ENCODE results near the gene FREM2.

FREM2 gene

DNA sequence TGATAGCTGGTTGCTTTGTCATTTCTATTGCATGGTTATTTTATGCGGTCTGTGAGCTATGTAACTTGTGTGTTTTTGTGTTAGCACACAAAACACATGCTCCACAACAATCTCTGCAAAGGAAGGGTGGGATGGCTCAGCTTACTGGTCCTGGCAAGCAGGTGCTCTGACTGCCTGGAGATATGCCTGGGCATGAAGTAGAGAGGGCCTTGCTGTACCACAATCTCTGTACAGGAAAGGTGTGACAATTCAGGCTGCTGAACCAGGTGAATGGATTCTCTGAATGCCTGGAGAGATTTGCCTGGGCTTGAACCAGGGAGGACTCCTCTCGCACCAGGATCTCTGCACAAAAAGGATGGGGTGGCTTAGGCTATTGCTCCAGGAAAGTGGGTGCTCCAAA lies 234.2 kb downstream of the FREM2 start:
- no peak for TF ChIP-seq NFIC (IDR thresholded peaks at IDR 0.05)
- TF ChIP-seq, protein P1, sequence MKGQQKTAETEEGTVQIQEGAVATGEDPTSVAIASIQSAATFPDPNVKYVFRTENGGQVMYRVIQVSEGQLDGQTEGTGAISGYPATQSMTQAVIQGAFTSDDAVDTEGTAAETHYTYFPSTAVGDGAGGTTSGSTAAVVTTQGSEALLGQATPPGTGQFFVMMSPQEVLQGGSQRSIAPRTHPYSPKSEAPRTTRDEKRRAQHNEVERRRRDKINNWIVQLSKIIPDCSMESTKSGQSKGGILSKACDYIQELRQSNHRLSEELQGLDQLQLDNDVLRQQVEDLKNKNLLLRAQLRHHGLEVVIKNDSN (IDR thresholded peaks at IDR 0.05): no peak
- TF ChIP-seq YY1 (IDR thresholded peaks at IDR 0.05; ENCODE audit: low read depth): no peak
- TF ChIP-seq CREB1 (IDR thresholded peaks at IDR 0.05; ENCODE audit: low read depth): no peak
- TF ChIP-seq FOXM1 (IDR thresholded peaks at IDR 0.05; ENCODE audit: borderline replicate concordance, low read depth): no peak

DNA sequence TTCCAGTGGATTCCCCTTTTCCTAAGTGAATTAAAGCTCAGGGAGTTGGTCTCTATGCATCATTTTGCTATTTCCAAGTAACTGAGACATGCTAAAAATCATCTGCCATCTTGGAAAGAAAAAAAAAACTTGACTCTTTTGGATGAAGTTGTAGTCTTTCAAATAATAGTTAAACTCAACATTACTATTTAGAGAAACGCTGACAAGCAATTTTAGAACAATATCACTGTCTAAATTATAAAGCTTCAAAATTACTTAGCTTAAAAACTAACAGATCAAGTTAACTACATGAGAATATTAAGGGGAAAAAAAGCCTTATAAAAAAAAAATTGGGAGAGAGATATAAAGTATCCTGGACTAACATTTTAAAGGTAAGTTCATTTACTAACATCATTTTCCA lies 235.3 kb downstream of the FREM2 start:
- TF ChIP-seq TCF12 (IDR thresholded peaks at IDR 0.05; ENCODE audit: low read depth) (no peak), EGR1 (IDR thresholded peaks at IDR 0.05) (no peak), RAD21 (IDR thresholded peaks at IDR 0.05; ENCODE audit: low read depth) (no peak), CEBPB (IDR thresholded peaks at IDR 0.05) (no peak), CREB1 (IDR thresholded peaks at IDR 0.05; ENCODE audit: low read depth) (no peak), YY1 (IDR thresholded peaks at IDR 0.05; ENCODE audit: low read depth) (no peak), TAF1 (IDR thresholded peaks at IDR 0.05; ENCODE audit: low read depth) (no peak)
- TF ChIP-seq, protein P2, sequence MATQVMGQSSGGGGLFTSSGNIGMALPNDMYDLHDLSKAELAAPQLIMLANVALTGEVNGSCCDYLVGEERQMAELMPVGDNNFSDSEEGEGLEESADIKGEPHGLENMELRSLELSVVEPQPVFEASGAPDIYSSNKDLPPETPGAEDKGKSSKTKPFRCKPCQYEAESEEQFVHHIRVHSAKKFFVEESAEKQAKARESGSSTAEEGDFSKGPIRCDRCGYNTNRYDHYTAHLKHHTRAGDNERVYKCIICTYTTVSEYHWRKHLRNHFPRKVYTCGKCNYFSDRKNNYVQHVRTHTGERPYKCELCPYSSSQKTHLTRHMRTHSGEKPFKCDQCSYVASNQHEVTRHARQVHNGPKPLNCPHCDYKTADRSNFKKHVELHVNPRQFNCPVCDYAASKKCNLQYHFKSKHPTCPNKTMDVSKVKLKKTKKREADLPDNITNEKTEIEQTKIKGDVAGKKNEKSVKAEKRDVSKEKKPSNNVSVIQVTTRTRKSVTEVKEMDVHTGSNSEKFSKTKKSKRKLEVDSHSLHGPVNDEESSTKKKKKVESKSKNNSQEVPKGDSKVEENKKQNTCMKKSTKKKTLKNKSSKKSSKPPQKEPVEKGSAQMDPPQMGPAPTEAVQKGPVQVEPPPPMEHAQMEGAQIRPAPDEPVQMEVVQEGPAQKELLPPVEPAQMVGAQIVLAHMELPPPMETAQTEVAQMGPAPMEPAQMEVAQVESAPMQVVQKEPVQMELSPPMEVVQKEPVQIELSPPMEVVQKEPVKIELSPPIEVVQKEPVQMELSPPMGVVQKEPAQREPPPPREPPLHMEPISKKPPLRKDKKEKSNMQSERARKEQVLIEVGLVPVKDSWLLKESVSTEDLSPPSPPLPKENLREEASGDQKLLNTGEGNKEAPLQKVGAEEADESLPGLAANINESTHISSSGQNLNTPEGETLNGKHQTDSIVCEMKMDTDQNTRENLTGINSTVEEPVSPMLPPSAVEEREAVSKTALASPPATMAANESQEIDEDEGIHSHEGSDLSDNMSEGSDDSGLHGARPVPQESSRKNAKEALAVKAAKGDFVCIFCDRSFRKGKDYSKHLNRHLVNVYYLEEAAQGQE (IDR thresholded peaks at IDR 0.05; ENCODE audit: low read depth): no peak
- TF ChIP-seq, protein P1 (IDR thresholded peaks at IDR 0.05): no peak
- TF ChIP-seq, protein P3, sequence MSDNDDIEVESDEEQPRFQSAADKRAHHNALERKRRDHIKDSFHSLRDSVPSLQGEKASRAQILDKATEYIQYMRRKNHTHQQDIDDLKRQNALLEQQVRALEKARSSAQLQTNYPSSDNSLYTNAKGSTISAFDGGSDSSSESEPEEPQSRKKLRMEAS (IDR thresholded peaks at IDR 0.05): no peak

DNA sequence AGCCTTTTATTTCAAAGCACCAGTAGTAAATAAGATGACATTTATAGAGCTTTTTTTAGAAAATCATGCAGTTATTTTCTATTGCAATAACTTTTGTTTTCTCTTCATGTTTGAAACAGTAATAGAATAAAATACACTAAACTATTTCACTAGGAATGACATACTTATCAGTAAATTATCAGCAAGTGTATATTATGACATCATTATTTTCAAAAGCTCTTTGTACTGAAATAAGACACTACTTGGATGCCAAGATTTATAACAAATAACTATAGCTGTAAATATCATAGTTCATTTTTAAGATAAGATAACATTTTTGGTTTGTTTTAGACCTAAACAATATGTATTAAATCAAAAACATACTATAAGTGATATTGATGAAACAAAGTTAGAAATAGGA lies 246.9 kb downstream of the FREM2 start:
- TF ChIP-seq CREB1 (IDR thresholded peaks at IDR 0.05; ENCODE audit: low read depth) (no peak), TAF1 (IDR thresholded peaks at IDR 0.05; ENCODE audit: low read depth) (no peak), YY1 (IDR thresholded peaks at IDR 0.05; ENCODE audit: low read depth) (no peak), TCF12 (IDR thresholded peaks at IDR 0.05; ENCODE audit: low read depth) (no peak), CEBPB (IDR thresholded peaks at IDR 0.05) (no peak), EGR1 (IDR thresholded peaks at IDR 0.05) (no peak), TEAD4 (IDR thresholded peaks at IDR 0.05) (no peak), NFIC (IDR thresholded peaks at IDR 0.05) (no peak), EP300 (IDR thresholded peaks at IDR 0.05; ENCODE audit: borderline replicate concordance) (no peak), FOXM1 (IDR thresholded peaks at IDR 0.05; ENCODE audit: borderline replicate concordance, low read depth) (no peak), RAD21 (IDR thresholded peaks at IDR 0.05; ENCODE audit: low read depth) (no peak), ZBTB7A (IDR thresholded peaks at IDR 0.05; ENCODE audit: low read depth) (no peak)
- TF ChIP-seq, protein P3 (IDR thresholded peaks at IDR 0.05): no peak
- TF ChIP-seq, protein P2 (IDR thresholded peaks at IDR 0.05; ENCODE audit: low read depth): no peak
- TF ChIP-seq, protein P1 (IDR thresholded peaks at IDR 0.05): no peak

All from Ishikawa (cell line).